ENCODE data around the gene PSTK.

DNA sequence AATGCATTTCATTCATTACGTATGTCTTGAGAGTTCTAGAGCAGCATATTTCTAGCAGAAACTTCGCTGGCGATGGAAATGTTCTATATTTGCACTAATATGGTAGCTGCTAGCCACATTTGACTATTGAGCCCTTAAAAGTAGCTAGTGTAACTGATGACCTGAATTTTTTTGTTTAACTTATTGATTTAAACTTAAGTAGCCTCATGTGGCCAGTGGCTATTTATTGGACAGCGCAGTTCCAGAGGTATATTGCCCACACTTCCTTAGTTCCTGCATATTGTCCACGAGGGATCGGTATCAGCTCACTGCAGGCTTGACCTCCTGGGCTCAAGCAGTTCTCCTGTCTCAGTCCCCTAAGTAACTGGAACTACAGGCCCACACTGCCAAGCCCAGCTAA lies 3.7 kb downstream of the PSTK start:
- TF ChIP-seq, protein P1, sequence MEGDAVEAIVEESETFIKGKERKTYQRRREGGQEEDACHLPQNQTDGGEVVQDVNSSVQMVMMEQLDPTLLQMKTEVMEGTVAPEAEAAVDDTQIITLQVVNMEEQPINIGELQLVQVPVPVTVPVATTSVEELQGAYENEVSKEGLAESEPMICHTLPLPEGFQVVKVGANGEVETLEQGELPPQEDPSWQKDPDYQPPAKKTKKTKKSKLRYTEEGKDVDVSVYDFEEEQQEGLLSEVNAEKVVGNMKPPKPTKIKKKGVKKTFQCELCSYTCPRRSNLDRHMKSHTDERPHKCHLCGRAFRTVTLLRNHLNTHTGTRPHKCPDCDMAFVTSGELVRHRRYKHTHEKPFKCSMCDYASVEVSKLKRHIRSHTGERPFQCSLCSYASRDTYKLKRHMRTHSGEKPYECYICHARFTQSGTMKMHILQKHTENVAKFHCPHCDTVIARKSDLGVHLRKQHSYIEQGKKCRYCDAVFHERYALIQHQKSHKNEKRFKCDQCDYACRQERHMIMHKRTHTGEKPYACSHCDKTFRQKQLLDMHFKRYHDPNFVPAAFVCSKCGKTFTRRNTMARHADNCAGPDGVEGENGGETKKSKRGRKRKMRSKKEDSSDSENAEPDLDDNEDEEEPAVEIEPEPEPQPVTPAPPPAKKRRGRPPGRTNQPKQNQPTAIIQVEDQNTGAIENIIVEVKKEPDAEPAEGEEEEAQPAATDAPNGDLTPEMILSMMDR (IDR thresholded peaks at IDR 0.05), result no peak
- TF ChIP-seq POLR2AphosphoS5 (IDR thresholded peaks at IDR 0.05) (no peak), POLR2A (IDR thresholded peaks at IDR 0.05) (no peak)

Measured in stomach (tissue), 4 donors.